Ectodermal cell (in vitro differentiated cells): ENCODE results near the gene ERVK3-1.
"Not testable (repeated sequence)": the region's sequence is repeated elsewhere in the genome, so short reads cannot be mapped to it uniquely, and the experiment has no call there.

Experiments
- H3K27ac ChIP-seq: 2 replicates; pipeline ENCODE4 v1.7.0; 2013; ENCODE audit warnings: mild to moderate bottlenecking, low read depth, low read length; ENCODE audit not compliant: insufficient read depth, poor library complexity, severe bottlenecking
- H3K27me3 ChIP-seq: 2 replicates; pipeline ENCODE4 v1.7.0; 2013; ENCODE audit warnings: mild to moderate bottlenecking, low read length; ENCODE audit not compliant: insufficient read depth, control insufficient read depth, poor library complexity, severe bottlenecking
- H3K36me3 ChIP-seq: one replicate; pipeline ENCODE4 v1.7.0; 2013; ENCODE audit warnings: low read length; ENCODE audit not compliant: control insufficient read depth, insufficient read depth
- H3K4me1 ChIP-seq: one replicate; pipeline ENCODE4 v1.7.0; 2013; ENCODE audit warnings: low read length; ENCODE audit not compliant: control insufficient read depth, insufficient read depth
- H3K4me3 ChIP-seq: 2 replicates; pipeline ENCODE4 v1.7.0; 2013; ENCODE audit warnings: low read depth, low read length, control low read depth; ENCODE audit not compliant: insufficient read depth
- H3K9me3 ChIP-seq: 2 replicates; pipeline ENCODE4 v1.7.0; 2013; ENCODE audit warnings: mild to moderate bottlenecking, low read length, moderate library complexity; ENCODE audit not compliant: control insufficient read depth
- WGBS, 2 experiments: methylation state at CpG; one replicate each; pipeline ENCODE4 v1.1.7; 2013; ENCODE audit warnings: missing lambda C conversion rate in 2 of 2; 5-methylcytosine and 5-hydroxymethylcytosine counted together

The ERVK3-1 gene

GRCh38 chr19:58338336-58338735, 33.2 kb downstream of the ERVK3-1 start:
- Histone ChIP-seq H3K27me3 (no peaks in the 10 kb centered on the region), H3K9me3 (no peaks in the 10 kb centered on the region), H3K27ac (no peak overlapping the region), H3K4me3 (no peak overlapping the region), H3K4me1 (no peaks in the 10 kb centered on the region), H3K36me3 (peaks cover 13% of the 10 kb centered on the region)
- WGBS, 2 experiments: 97 to 98% methylated on average over 11 of the region's 11 CpGs

- WGBS, 2 experiments: 84% methylated on average over 30 of the region's 30 CpGs
- no peaks in the 10 kb centered on the region for H3K27me3 ChIP-seq
- H3K4me1 ChIP-seq: no peaks in the 10 kb centered on the region
- H3K36me3 ChIP-seq: peaks cover 13% of the 10 kb centered on the region
- no peaks in the 10 kb centered on the region for H3K9me3 ChIP-seq
- no peak overlapping the region for H3K27ac ChIP-seq
- no peak overlapping the region for H3K4me3 ChIP-seq
Measured at GRCh38 chr19:58338825-58339558, 33.8 kb downstream of the ERVK3-1 start.

DNA sequence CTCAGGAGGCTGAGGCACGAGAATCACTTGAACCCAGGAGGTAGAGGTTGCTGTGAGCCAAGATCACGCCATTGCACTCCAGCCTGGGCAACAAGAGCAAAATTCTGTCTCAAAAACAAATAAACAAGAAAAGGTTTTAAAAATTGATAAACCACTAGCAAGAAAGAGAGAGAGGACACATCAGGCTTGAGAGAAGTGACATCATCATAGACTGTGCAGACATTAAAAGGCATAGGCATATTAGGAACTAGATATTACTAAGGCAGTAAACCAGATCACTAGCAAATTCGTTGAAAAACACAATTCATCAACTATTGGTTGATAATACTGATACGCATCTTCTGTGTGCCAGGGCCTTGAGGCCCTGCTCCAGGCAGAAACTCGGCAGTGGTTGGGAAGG, 40.4 kb downstream of the ERVK3-1 start:
- H3K4me1 ChIP-seq: no peaks in the 10 kb centered on the region
- H3K27me3 ChIP-seq: peaks cover 20% of the 10 kb centered on the region
- H3K4me3 ChIP-seq: no peak overlapping the region
- no peak overlapping the region for H3K27ac ChIP-seq
- no peaks in the 10 kb centered on the region for H3K36me3 ChIP-seq
- H3K9me3 ChIP-seq: no peaks in the 10 kb centered on the region
- WGBS, 2 experiments: 90 to 91% methylated on average over 5 of the region's 5 CpGs

- H3K36me3 ChIP-seq: no peaks in the 10 kb centered on the region
- H3K27ac ChIP-seq: no peak overlapping the region
- H3K9me3 ChIP-seq: no peaks in the 10 kb centered on the region
- peaks cover 20% of the 10 kb centered on the region for H3K27me3 ChIP-seq
- no peaks in the 10 kb centered on the region for H3K4me1 ChIP-seq
- WGBS, 2 experiments: 1 to 2% methylated on average over 82 of the region's 82 CpGs
- H3K4me3 ChIP-seq: peak overlapping the region; percentile 66
Measured at GRCh38 chr19:58346961-58347929, 42.1 kb downstream of the ERVK3-1 start.

DNA sequence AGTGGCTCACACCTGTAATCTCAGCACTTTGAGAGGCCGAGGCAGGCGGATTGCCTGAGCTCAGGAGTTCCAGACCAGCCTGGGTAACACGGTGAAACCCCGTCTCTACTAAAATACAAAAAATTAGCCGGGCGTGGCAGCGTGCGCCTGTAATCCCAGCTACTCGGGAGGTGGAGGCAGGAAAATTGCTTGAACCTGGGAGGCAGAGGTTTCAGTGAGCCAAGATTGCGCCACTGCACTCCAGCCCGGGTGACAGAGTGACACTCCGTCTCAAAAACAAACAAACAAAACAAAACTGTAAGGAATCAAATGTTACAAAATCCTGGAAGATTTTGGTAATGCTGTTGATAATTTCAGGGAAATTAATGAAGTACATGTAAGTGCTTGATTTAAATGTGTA, 42.9 kb downstream of the ERVK3-1 start:
- H3K4me1 ChIP-seq, H3K9me3 ChIP-seq, H3K27ac ChIP-seq, H3K36me3 ChIP-seq: not testable (repeated sequence)
- Histone ChIP-seq H3K27me3 (peaks cover 20% of the 10 kb centered on the region), H3K4me3 (peak overlapping the region; percentile 66)
- 17 to 18% methylated on average over 12 of the region's 12 CpGs for WGBS, 2 experiments

- Histone ChIP-seq H3K27me3 (peaks cover 20% of the 10 kb centered on the region), H3K9me3 (no peaks in the 10 kb centered on the region), H3K4me3 (no peak overlapping the region), H3K4me1 (no peaks in the 10 kb centered on the region), H3K27ac (no peak overlapping the region), H3K36me3 (no peaks in the 10 kb centered on the region)
- 90 to 92% methylated on average over 8 of the region's 8 CpGs for WGBS, 2 experiments
Measured at GRCh38 chr19:58349590-58349989, 44.4 kb downstream of the ERVK3-1 start.

DNA sequence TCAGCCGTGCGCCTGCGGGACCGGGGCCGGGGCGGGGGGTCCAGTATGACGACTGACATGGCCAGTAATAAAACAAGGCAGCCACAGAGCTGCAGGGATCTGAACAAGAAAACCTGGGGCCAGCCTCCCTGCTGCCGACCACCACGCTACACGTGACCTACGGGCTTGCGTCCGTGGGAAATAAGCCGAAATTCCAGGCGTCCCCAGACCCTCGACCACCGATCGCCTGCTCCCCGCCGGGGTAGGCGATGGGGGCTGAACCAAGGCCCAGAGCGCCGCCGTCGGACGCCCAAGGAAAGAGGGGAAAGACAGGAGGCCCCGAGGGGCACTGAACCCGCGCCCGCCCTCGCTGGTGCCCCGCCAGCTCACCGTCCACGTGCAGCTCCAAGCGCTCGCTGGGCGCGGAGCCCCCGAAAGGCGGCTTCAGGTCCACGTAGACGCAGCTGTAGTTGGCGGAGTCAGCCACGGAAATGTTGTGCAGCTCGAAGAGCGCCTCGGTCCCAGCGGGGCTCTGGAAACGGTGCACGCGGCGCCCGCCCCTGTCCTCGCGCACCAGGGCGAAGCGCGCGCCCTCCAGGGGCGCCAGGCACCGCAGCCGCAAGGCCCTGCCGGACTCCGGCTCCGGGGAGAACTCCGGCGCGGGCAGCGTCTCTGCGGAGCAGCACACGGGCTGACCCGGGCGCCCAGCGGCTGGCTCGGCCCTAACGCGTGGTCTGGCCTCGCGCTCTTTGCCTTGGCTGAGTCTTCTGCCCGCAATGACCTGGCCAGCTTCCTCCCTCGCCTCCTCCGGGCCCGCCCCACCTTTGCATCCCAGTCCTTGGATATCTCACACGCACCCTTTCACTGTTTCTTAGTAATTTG, 45.1 kb downstream of the ERVK3-1 start:
- H3K4me1 ChIP-seq: no peaks in the 10 kb centered on the region
- no peaks in the 10 kb centered on the region for H3K9me3 ChIP-seq
- H3K27ac ChIP-seq: no peak overlapping the region
- H3K4me3 ChIP-seq: no peak overlapping the region
- H3K36me3 ChIP-seq: no peaks in the 10 kb centered on the region
- WGBS, 2 experiments: 95 to 96% methylated on average over 84 of the region's 84 CpGs
- H3K27me3 ChIP-seq: peaks cover 20% of the 10 kb centered on the region

DNA sequence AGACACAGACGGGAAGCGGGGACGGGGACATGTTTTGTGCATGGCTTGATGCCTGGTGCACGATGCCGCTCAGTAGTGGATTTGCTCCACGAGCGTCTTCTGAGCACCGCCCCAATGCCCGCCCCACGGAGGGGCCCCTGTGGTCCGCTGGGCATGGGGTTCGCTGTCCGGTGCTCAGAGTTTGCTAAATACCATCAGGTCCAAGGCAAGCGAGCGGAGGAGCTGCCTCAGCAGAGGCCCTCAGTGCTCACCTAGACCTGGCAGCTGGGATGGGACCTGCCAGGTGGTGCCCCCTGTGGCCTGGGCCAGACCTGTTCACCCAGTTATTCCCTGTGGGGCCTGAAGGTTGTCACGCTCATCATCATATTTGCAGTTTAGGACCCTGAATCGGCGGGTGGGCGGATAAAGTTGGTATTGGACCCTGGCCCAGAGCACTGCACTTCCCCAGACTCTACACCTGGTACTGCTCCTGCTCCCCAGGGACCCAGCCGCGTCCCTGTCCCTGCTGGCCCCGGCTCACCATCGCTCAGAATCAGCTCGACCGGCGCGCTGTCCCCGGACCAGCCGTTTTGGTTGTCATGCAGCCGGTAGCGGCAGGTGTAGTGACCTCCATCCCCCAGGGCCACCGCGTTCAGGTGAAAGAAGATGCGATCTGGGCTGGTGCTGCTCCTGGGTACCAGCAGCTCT, 45.8 kb downstream of the ERVK3-1 start:
- Histone ChIP-seq H3K4me1 (no peaks in the 10 kb centered on the region), H3K27ac (no peak overlapping the region), H3K4me3 (no peak overlapping the region), H3K27me3 (peaks cover 20% of the 10 kb centered on the region), H3K9me3 (no peaks in the 10 kb centered on the region), H3K36me3 (no peaks in the 10 kb centered on the region)
- 96% methylated on average over 34 of the region's 34 CpGs for WGBS, 2 experiments

- Histone ChIP-seq H3K9me3 (no peaks in the 10 kb centered on the region), H3K36me3 (no peaks in the 10 kb centered on the region), H3K27me3 (peaks cover 15% of the 10 kb centered on the region), H3K4me1 (no peaks in the 10 kb centered on the region), H3K27ac (no peak overlapping the region), H3K4me3 (no peak overlapping the region)
- 91 to 94% methylated on average over 9 of the region's 9 CpGs for WGBS, 2 experiments
Measured at GRCh38 chr19:58351558-58351878, 46.3 kb downstream of the ERVK3-1 start.
